Measurements from ENCODE around the gene SHE. TPM values are rescaled to one million over a fixed set of nuclear protein-coding genes. Genes with fewer than 3 reads are reported as not detected.

The SHE gene
- total and polyA plus RNA-seq, 5 donors: 16.4 to 23.8 (median 20.0) TPM

DNA sequence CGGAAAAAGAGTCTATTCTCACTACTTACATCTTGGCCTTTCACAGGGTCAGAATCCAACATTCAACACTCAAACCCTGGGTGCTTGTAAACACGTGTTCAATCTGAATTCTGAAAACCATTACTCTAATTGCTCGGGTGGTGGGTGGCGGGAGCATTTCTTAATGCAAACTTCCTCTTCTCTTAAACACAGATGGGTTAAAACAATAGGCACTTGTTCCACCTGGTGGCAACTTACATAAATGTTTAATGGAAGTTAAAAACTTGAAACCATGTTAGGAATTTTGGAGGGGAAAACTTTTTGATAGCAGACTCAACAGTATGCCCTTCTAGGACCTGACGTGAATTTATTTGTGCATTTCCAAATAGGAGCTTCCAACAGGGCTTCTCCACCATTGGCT, 23.6 kb downstream of the SHE start:
- Histone ChIP-seq H3K27me3 (ENCODE audit: control insufficient read depth, insufficient read depth) (no peaks in the 10 kb centered on the region), H3K9me3 (ENCODE audit: control insufficient read depth, low read length) (no peaks in the 10 kb centered on the region), H3K4me1 (ENCODE audit: control insufficient read depth, insufficient read depth, low read length) (no peaks in the 10 kb centered on the region), H3K4me3 (ENCODE audit: low read length) (no peak overlapping the region), H3K27ac (ENCODE audit: low read length) (no peak overlapping the region)
- no peak for DNase-seq
- WGBS: 63% methylated on average over 5 of the region's 5 CpGs
- intact Hi-C loops (cut with DNase I): no loop called here
- ATAC-seq: no peak

DNA sequence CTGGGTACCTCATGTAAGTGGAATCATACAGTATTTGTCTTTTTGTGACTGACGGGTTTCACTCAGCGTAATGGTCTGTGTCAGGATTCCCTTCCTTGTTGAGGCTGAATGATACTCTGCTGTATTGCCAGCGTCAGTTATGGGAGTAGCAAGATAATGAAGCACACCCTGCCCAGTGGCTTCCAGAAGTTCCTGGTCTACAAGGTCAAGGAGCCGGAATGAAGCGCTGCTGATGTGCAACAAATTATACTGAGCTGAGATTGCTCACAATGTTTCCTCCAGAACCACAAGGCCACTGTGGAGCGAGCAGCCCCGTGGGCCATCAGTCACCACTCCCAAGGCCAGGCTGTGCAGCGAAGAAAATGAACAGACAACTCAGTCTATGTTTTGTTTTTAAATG, 24.2 kb downstream of the SHE start:
- ATAC-seq: no peak
- no peaks in the 10 kb centered on the region for H3K9me3 ChIP-seq (ENCODE audit: control insufficient read depth, low read length)
- WGBS: 89% methylated on average over 8 of the region's 8 CpGs
- H3K4me3 ChIP-seq (ENCODE audit: low read length): no peak overlapping the region
- no peak overlapping the region for H3K27ac ChIP-seq (ENCODE audit: low read length)
- no peaks in the 10 kb centered on the region for H3K27me3 ChIP-seq (ENCODE audit: control insufficient read depth, insufficient read depth)
- intact Hi-C loops (cut with DNase I): no loop called here
- no peaks in the 10 kb centered on the region for H3K4me1 ChIP-seq (ENCODE audit: control insufficient read depth, insufficient read depth, low read length)
- no peak for DNase-seq

DNA sequence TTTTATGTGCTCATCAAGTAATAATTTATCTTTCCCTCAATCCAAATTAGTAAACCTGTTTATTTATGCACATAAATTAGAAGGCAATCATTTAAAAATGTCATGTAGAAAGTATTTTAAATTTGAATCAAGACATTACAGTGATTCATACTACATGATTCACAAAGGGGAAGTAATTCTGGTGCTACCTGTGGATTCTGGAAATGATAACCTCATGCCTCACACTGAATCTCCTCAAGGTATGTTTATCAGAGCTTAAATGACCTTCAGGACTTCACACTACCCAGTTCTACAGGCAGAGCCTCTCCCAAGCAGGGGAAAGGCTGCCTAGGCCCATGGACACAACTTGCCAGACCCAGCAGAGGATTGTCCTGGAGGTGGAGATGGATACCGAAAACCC, 25.4 kb downstream of the SHE start:
- 100% methylated on average over 1 of the region's 1 CpG for WGBS
- intact Hi-C loops (cut with DNase I): no loop called here

DNA sequence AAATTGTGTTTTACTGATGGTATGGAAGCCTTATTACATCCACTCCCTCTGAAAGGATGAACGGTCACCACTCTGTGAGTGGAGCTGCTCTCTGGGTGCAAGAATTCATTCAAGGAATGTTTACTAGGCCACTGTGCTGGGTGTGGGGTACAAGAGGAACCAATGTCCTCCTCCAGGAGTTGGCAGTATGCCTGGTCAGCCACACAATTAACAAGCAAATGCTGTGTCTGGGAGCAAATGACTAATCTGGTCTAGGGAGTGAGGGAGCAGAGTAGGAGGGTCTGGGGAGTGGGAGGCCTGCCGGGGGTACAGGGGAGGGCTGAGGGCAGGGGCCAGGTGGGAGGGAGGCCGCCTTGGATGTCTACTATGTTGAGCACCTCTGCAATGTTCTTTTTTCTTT, 27.4 kb downstream of the SHE start:
- intact Hi-C loops (cut with DNase I): no loop called here
- DNase-seq (peak in 2 of 3 donors; percentile 58 to 73), ATAC-seq (peak; percentile 53 to 65)
- no peaks in the 10 kb centered on the region for H3K4me1 ChIP-seq (ENCODE audit: control insufficient read depth, insufficient read depth, low read length)
- H3K27me3 ChIP-seq (ENCODE audit: control insufficient read depth, insufficient read depth): no peaks in the 10 kb centered on the region
- no peaks in the 10 kb centered on the region for H3K9me3 ChIP-seq (ENCODE audit: control insufficient read depth, low read length)
- no peak overlapping the region for H3K27ac ChIP-seq (ENCODE audit: low read length)
- WGBS: 48% methylated on average over 3 of the region's 3 CpGs
- no peak overlapping the region for H3K4me3 ChIP-seq (ENCODE audit: low read length)

More for the DNA sequence above, 25.4 kb downstream of the SHE start:
- Histone ChIP-seq H3K4me3 (ENCODE audit: low read length) (no peak overlapping the region), H3K27ac (ENCODE audit: low read length) (no peak overlapping the region), H3K4me1 (ENCODE audit: control insufficient read depth, insufficient read depth, low read length) (no peaks in the 10 kb centered on the region), H3K27me3 (ENCODE audit: control insufficient read depth, insufficient read depth) (no peaks in the 10 kb centered on the region), H3K9me3 (ENCODE audit: control insufficient read depth, low read length) (no peaks in the 10 kb centered on the region)
- ATAC-seq (no peak), DNase-seq (no peak)

DNA sequence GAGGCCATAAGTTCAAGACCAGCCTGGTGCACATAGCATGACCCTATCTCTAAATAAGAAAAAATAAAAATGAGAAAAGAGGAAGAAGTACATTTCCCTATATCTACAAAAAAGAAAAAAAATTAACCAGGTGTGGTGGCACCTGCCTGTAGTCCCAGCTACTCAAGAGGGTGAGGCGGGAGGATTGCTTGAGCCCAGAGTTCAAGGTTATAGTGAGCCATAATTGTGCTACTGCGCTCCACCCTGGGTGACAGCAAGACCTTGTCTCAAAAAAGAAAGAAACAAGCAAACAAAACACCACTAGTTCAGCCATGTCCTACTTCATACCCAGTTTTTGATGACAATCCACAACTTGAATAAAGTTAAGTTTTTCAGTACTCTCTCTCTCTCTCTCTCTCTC, 30.9 kb downstream of the SHE start:
- 95% methylated on average over 2 of the region's 2 CpGs for WGBS
- no peak for ATAC-seq
- Histone ChIP-seq H3K27me3 (ENCODE audit: control insufficient read depth, insufficient read depth) (no peaks in the 10 kb centered on the region), H3K9me3 (ENCODE audit: control insufficient read depth, low read length) (no peaks in the 10 kb centered on the region), H3K27ac (ENCODE audit: low read length) (no peak overlapping the region), H3K4me1 (ENCODE audit: control insufficient read depth, insufficient read depth, low read length) (no peaks in the 10 kb centered on the region), H3K4me3 (ENCODE audit: low read length) (no peak overlapping the region)
- intact Hi-C loops (cut with DNase I): no loop called here
- no peak for DNase-seq

DNA sequence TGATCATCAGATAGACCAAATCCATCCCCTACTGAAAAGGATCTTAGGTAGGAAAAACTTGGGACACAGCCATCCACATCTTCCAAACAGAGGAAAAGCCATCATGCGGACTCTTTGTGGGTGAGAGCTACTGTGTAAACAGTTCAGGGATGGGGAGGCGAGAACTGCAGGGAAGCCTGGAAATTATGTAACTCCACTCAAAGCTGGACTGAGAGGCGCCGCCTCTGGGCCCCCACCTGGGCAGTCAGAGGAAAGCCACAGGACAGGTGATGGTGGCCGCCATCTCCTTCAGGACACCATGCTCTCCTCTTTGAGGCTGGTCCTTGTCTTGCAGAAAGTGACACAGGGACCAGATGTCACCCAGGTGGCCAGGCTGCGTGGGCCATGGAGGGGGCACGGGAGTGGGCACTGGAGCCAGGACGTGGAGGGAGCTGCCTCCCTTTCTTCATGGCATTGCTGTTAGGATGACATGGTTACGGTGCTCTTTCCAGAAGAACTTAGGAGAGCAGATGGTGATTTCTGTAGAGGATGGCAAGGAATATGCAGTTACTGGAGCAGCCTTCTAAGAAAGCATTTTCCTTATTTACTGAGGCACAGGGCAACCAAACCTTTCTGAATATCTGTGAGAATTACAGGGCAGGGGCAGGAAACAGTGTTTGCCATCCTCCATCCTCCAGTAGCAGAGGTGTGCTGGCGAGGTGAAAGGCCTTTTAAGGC, 32.2 kb downstream of the SHE start:
- no peak for ATAC-seq
- DNase-seq: peak in 1 of 3 donors; percentile 33

DNA sequence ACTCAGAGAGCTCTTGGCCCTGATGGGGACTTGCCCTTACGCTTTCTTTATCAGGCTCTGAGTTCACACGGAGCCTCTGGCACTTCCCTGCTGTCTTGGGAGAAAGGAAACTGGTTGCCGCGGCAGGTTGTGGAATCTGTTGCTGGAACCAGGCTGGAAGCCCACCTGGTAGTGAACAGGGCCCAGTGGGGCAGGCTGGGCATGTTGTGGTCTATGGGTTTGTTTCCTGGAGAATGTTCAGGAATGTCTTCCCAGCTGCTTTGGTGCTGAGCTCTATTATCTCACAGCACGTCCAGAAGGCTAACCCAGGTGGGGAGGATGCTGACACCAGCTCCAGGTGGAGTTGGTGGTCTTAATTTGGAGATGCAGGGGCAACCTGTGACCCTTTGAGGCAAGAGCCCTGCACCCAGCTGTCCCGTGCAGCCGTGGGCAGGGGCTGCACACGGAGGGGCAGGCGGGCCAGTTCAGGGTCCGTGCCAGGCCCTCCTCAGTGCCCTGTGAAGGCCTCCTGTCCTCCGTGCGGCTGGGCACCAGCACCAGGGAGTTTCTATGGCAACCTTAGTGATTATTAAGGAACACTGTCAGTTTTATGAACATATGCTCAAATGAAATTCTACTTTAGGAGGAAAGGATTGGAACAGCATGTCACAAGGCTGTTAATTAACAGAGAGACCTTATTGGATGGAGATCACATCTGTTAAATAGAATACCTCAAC, 33.5 kb downstream of the SHE start:
- ATAC-seq: no peak
- H3K27me3 ChIP-seq (ENCODE audit: control insufficient read depth, insufficient read depth): no peaks in the 10 kb centered on the region
- H3K9me3 ChIP-seq (ENCODE audit: control insufficient read depth, low read length): no peaks in the 10 kb centered on the region
- DNase-seq: peak in 1 of 3 donors; percentile 14
- H3K4me3 ChIP-seq (ENCODE audit: low read length): no peak overlapping the region
- peaks cover 4% of the 10 kb centered on the region for H3K4me1 ChIP-seq (ENCODE audit: control insufficient read depth, insufficient read depth, low read length)
- WGBS: 70% methylated on average over 12 of the region's 12 CpGs
- intact Hi-C loops (cut with DNase I): loop anchor here in 1 of 4 donors (10.0 kb wide), 1 partner anchor 74 kb away; no protein-coding TSS in a partner anchor
- no peak overlapping the region for H3K27ac ChIP-seq (ENCODE audit: low read length)

More for the DNA sequence above, 32.2 kb downstream of the SHE start:
- Histone ChIP-seq H3K4me3 (ENCODE audit: low read length) (no peak overlapping the region), H3K27me3 (ENCODE audit: control insufficient read depth, insufficient read depth) (no peaks in the 10 kb centered on the region), H3K4me1 (ENCODE audit: control insufficient read depth, insufficient read depth, low read length) (peaks cover 2% of the 10 kb centered on the region), H3K9me3 (ENCODE audit: control insufficient read depth, low read length) (no peaks in the 10 kb centered on the region), H3K27ac (ENCODE audit: low read length) (no peak overlapping the region)
- intact Hi-C loops (cut with DNase I): loop anchor here in 1 of 4 donors (10.0 kb wide), 1 partner anchor 75 kb away; no protein-coding TSS in a partner anchor
- 93% methylated on average over 10 of the region's 10 CpGs for WGBS

DNA sequence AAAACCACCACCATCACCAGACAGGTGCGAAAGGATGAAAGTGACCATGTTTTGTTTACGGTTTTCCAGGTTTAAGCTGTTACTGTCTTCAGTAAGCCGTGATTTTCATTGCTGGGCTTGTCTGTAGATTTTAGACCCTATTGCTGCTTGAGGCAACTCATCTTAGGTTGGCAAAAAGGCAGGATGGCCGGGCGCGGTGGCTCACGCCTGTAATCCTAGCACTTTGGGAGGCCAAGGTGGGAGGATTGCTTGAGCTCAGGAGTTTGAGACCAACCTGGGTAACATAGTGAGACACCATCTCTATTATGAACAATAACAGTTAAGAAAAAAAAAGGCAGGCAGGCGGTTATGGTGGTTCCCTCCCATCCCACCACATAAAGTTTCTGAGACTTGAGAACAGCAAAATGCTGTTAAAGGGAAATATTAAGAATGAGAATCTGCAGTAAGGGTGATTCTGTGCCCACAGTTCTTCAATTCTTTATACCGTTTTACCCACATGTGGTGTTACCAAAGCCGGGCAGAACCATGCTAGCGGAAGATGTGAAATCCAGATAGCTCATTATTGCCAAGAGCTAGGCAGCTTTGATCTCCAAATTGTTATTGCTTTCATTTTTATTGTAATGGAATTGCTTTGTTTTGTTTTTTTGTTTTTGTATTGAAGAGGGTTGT, 34.6 kb downstream of the SHE start:
- 95% methylated on average over 11 of the region's 11 CpGs for WGBS
- H3K27me3 ChIP-seq (ENCODE audit: control insufficient read depth, insufficient read depth): no peaks in the 10 kb centered on the region
- H3K4me3 ChIP-seq (ENCODE audit: low read length): no peak overlapping the region
- no peak for DNase-seq
- no peak overlapping the region for H3K27ac ChIP-seq (ENCODE audit: low read length)
- H3K9me3 ChIP-seq (ENCODE audit: control insufficient read depth, low read length): no peaks in the 10 kb centered on the region
- intact Hi-C loops (cut with DNase I): loop anchor here in 1 of 4 donors (10.0 kb wide), 1 partner anchor 73 kb away; no protein-coding TSS in a partner anchor
- ATAC-seq: no peak
- peaks cover 7% of the 10 kb centered on the region for H3K4me1 ChIP-seq (ENCODE audit: control insufficient read depth, insufficient read depth, low read length)

DNA sequence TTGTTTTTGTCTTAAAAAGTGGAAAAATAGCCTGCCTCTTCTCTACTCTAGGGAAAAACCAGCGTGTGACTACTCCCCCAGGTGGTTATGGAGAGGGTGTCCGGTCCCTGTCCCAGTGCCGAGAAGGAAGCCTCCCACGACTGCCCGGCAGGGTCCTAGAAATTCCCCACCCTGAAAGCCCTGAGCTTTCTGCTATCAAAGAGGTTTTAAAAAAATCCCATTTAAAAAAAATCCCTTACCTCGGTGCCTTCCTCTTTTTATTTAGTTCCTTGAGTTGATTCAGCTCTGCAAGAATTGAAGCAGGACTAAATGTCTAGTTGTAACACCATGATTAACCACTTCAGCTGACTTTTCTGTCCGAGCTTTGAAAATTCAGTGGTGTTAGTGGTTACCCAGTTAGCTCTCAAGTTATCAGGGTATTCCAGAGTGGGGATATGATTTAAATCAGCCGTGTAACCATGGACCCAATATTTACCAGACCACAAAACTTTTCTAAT, 35.2 kb downstream of the SHE start:
- Histone ChIP-seq H3K27ac (ENCODE audit: low read length) (no peak overlapping the region), H3K4me1 (ENCODE audit: control insufficient read depth, insufficient read depth, low read length) (peaks cover 7% of the 10 kb centered on the region), H3K9me3 (ENCODE audit: control insufficient read depth, low read length) (no peaks in the 10 kb centered on the region), H3K4me3 (ENCODE audit: low read length) (no peak overlapping the region), H3K27me3 (ENCODE audit: control insufficient read depth, insufficient read depth) (no peaks in the 10 kb centered on the region)
- 33% methylated on average over 8 of the region's 8 CpGs for WGBS
- ATAC-seq (no peak), DNase-seq (no peak)
- intact Hi-C loops (cut with DNase I): loop anchor here in 1 of 4 donors (10.0 kb wide), 1 partner anchor 72 kb away; no protein-coding TSS in a partner anchor

DNA sequence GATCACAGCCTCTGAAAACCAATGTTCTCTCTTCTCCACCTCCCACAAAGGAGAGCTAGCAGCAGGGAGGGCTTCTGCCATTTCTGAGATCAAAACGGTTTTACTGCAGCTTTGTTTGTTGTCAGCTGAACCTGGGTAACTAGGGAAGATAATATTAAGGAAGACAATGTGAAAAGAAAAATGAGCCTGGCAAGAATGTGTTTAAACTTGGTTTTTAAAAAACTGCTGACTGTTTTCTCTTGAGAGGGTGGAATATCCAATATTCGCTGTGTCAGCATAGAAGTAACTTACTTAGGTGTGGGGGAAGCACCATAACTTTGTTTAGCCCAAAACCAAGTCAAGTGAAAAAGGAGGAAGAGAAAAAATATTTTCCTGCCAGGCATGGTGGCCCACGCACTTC, 36.0 kb downstream of the SHE start:
- Histone ChIP-seq H3K27ac (ENCODE audit: low read length) (no peak overlapping the region), H3K9me3 (ENCODE audit: control insufficient read depth, low read length) (no peaks in the 10 kb centered on the region), H3K27me3 (ENCODE audit: control insufficient read depth, insufficient read depth) (no peaks in the 10 kb centered on the region), H3K4me1 (ENCODE audit: control insufficient read depth, insufficient read depth, low read length) (peaks cover 7% of the 10 kb centered on the region), H3K4me3 (ENCODE audit: low read length) (no peak overlapping the region)
- DNase-seq (no peak), ATAC-seq (no peak)
- intact Hi-C loops (cut with DNase I): loop anchor here in 1 of 4 donors (10.0 kb wide), 1 partner anchor 71 kb away; no protein-coding TSS in a partner anchor
- 75% methylated on average over 3 of the region's 3 CpGs for WGBS
